ENCODE measurements around the gene DAAM2.

Gene DAAM2

DNA sequence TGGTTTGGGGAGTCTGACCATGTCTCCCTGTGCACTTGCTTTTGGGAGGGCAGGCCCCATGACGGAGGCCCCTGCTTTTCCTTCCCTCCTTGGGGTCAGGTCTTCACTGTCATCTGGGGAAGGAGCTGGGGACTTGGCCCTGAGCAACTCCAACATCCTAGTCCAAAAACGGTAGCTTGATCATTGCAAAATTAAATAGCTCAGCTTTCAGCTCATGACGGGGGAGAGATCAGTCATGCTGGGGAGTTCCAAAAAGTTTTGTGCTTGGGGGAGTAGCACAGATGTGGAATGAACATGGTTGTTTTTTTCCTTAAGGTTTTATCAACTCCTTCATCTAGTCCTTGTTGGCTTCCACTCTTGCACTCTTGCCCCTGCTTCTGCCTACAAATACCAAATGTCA lies 81.3 kb downstream of the DAAM2 start:
- H3K4me3 ChIP-seq (replicated peaks; ENCODE audit: low read depth, low read length), result no peak overlapping the region
- TF ChIP-seq, protein P1, sequence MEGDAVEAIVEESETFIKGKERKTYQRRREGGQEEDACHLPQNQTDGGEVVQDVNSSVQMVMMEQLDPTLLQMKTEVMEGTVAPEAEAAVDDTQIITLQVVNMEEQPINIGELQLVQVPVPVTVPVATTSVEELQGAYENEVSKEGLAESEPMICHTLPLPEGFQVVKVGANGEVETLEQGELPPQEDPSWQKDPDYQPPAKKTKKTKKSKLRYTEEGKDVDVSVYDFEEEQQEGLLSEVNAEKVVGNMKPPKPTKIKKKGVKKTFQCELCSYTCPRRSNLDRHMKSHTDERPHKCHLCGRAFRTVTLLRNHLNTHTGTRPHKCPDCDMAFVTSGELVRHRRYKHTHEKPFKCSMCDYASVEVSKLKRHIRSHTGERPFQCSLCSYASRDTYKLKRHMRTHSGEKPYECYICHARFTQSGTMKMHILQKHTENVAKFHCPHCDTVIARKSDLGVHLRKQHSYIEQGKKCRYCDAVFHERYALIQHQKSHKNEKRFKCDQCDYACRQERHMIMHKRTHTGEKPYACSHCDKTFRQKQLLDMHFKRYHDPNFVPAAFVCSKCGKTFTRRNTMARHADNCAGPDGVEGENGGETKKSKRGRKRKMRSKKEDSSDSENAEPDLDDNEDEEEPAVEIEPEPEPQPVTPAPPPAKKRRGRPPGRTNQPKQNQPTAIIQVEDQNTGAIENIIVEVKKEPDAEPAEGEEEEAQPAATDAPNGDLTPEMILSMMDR (IDR thresholded peaks at IDR 0.05; ENCODE audit: low read depth, low read length, missing control alignments), result no peak
- no peak for DNase-seq (ENCODE audit: extremely low read depth, low read depth)

DNA sequence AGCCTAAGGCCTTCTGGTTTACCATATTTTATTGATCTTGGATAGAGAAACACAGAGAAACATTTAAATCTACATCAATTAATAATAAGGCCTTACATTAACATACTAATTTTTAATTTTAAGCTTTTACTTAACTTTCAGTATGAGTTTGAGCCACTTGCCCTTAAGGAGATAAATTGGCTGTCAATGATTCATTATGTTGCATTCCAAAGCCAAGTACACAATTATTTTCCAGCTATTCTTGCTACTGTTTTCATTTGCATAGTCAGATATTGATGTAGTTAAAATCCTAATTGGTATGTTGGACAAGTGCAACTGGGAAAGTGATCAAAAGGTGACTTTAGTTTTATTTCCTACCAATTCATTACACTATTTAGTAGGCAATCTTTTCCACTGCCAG lies 83.9 kb downstream of the DAAM2 start:
- TF ChIP-seq, protein P1 (IDR thresholded peaks at IDR 0.05; ENCODE audit: low read depth, low read length, missing control alignments), result no peak
- H3K4me3 ChIP-seq (replicated peaks; ENCODE audit: low read depth, low read length), result no peak overlapping the region
- DNase-seq (ENCODE audit: extremely low read depth, low read depth), result no peak

DNA sequence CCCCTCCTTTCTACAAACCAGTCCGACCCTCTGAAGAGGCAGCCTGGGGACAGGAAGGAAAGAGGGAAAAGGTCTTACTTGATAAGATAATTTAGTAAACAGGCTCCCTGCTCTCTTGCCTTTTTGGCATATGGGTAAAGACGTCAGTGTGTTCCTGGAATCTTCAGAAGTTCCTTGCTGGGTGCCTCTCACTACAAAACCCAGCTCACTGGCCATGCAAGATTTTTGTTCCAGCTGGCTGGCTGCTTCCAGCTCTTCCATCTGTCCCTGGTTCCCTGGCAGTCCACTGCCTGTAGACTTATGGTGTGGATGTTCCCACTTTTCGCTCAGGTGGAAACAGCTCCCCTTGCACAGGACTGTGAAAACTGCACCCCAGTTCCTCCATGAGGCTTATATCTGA lies 84.7 kb downstream of the DAAM2 start:
- DNase-seq (ENCODE audit: extremely low read depth, low read depth), result no peak
- TF ChIP-seq, protein P1 (IDR thresholded peaks at IDR 0.05; ENCODE audit: low read depth, low read length, missing control alignments), result no peak
- H3K4me3 ChIP-seq (replicated peaks; ENCODE audit: low read depth, low read length), result no peak overlapping the region

DNA sequence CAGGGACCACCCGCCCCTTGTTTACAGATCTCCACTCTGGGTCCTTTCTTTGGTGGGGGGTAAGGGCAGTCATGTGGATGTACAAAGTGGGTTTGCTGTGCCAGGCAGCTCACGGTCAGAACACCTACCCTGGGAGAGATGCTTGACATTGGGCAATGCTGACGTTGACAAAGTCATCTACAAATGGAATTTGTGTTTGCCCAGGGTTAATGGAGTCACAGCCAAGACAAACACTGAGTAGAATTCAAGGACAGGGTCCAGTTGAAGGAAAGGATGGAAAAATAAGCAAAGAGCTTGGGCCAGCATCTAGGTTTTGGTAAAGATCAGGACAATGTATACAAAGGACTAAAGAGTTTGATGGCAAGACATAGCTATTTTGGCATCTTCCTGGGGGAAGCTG lies 87.4 kb downstream of the DAAM2 start:
- no peak for DNase-seq (ENCODE audit: extremely low read depth, low read depth)
- TF ChIP-seq, protein P1 (IDR thresholded peaks at IDR 0.05; ENCODE audit: low read depth, low read length, missing control alignments), result no peak

DNA sequence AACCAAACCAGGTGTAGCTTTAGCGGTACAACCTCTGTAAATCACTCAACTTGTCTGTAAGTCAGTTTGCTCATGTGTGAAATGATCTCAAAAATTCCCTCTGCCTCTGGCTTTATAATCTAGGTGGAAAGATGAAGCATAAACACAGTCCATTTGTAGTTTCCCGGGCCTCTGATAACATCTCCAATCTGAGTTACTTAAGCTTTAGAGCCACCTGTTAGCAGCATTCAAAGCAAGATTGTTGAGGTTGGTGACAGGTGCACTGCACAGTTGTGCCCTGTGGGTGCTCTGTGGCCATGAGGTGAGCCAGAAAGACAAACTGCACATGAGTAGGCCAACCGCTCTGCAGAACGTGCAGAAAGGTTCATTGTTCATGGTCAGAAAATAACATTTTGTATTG lies 88.4 kb downstream of the DAAM2 start:
- H3K4me3 ChIP-seq (replicated peaks; ENCODE audit: low read depth, low read length), result no peak overlapping the region
- no peak for DNase-seq (ENCODE audit: extremely low read depth, low read depth)
- TF ChIP-seq, protein P1 (IDR thresholded peaks at IDR 0.05; ENCODE audit: low read depth, low read length, missing control alignments), result no peak

More for the DNA sequence above, 87.4 kb downstream of the DAAM2 start:
- no peak overlapping the region for H3K4me3 ChIP-seq (replicated peaks; ENCODE audit: low read depth, low read length)

DNA sequence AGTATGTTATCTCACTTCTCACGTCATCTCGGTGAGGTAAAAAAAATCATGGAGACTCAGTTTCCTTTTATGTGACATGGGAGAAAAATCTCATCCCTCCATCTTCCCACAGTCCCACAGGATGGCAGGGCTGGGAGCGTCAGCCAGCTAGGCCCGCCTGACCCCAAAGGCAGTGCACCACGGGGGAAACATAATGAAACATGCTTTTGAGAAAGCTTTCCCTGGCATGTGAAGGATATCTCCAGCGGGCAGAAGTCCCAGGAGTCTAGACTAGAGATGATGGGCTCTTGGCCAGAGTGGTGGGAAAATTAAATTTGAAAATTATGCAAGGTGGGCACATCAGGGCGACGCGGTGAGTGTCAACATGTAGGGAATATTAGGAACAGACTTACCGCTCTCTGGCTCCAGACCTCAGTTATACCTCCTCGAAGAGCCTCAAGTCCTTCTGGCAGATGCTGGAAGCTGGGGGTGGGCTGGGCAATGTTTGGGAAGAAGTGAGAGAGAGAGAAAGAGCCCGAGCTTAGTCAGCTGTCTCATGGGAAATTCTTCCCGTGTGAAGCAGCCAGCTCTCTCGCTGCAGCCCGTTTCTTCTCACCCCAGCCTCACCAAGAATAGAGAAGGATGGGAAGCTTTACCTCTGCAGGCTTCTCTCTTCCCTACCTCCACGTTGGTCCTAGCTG lies 89.8 kb downstream of the DAAM2 start:
- H3K4me3 ChIP-seq (replicated peaks; ENCODE audit: low read depth, low read length), result no peak overlapping the region
- DNase-seq (ENCODE audit: extremely low read depth, low read depth), result peak; percentile 4

More for the DNA sequence above, 89.8 kb downstream of the DAAM2 start:
- TF ChIP-seq, protein P1 (IDR thresholded peaks at IDR 0.05; ENCODE audit: low read depth, low read length, missing control alignments), result no peak

Measured in HFF-Myc (cell line).